WTC11 (cell line): Measurements from ENCODE around the gene MOB3A. TPM values are rescaled to one million over a fixed set of nuclear protein-coding genes. Genes with fewer than 3 reads are reported as not detected.

Source experiments
- ATAC-seq: fragments of 200-7000 bp; cut with Tn5 transposase; 2 replicates; pipeline ENCODE4 v1.10.0; 2021; ENCODE audit warnings: mild to moderate bottlenecking, moderate library complexity
- CTCF ChIA-PET: fragments of 300-600 bp; sonication (Branson Sonifier 250); formaldehyde crosslinking; loops from one replicate; lab custom pipeline; 2021; ENCODE audit warnings: antibody characterized with exemption; lab: Charles Lee
- POLR2A ChIA-PET: fragments of 350-600 bp; sonication (Branson Sonifier 250); formaldehyde crosslinking; loops from one replicate; lab custom pipeline; 2021; ENCODE audit warnings: antibody characterized with exemption; lab: Charles Lee
- DNase-seq: peaks from one replicate; pipeline ENCODE4 v3.0.0; 2021; ENCODE audit warnings: low spot score
- H3K27ac Mint-ChIP-seq: 2 replicates; pipeline ENCODE4 v1.8.0; 2021; ENCODE audit warnings: mixed read lengths
- H3K27me3 Mint-ChIP-seq: 2 replicates; pipeline ENCODE4 v1.8.0; 2021; ENCODE audit warnings: low read depth, mild to moderate bottlenecking, moderate library complexity, mixed read lengths
- H3K36me3 Mint-ChIP-seq: 2 replicates; pipeline ENCODE4 v1.8.0; 2021; ENCODE audit warnings: mixed read lengths
- H3K4me1 Mint-ChIP-seq: 2 replicates; pipeline ENCODE4 v1.8.0; 2022; ENCODE audit warnings: mixed read lengths
- H3K4me3 Mint-ChIP-seq: 2 replicates; pipeline ENCODE4 v1.8.0; 2021; ENCODE audit warnings: mild to moderate bottlenecking, moderate library complexity, mixed read lengths
- H3K9me3 Mint-ChIP-seq: 2 replicates; pipeline ENCODE4 v1.8.0; 2021; ENCODE audit warnings: mixed read lengths
- CBFB ChIP-seq: sonication (generic); formaldehyde crosslinking; IDR thresholded peaks from 2 replicates; pipeline ENCODE4 v1.8.1; 2022; ENCODE audit warnings: mild to moderate bottlenecking, low read depth, missing genetic modification reagents
- CREM ChIP-seq: sonication (generic); formaldehyde crosslinking; IDR thresholded peaks from 2 replicates; pipeline ENCODE4 v1.8.1; 2022; ENCODE audit warnings: mild to moderate bottlenecking, missing genetic modification reagents, moderate library complexity
- ELF4 ChIP-seq: sonication (generic); formaldehyde crosslinking; IDR thresholded peaks from 2 replicates; pipeline ENCODE4 v1.8.1; 2022; ENCODE audit warnings: low read depth, mild to moderate bottlenecking, moderate library complexity, missing genetic modification reagents
- FOXJ3 ChIP-seq: sonication (generic); formaldehyde crosslinking; IDR thresholded peaks from 2 replicates; pipeline ENCODE4 v1.9.0; 2021; ENCODE audit warnings: missing genetic modification reagents, mild to moderate bottlenecking, borderline replicate concordance
- GRHL2 ChIP-seq: fragments of 250-450 bp; sonication (Bioruptor Pico); IDR thresholded peaks from 2 replicates; pipeline ENCODE4 v1.8.0; 2022; ENCODE audit warnings: mild to moderate bottlenecking, moderate library complexity; ENCODE audit not compliant: insufficient replicate concordance, severe bottlenecking
- GTF2I ChIP-seq: fragments of 250-450 bp; sonication (Bioruptor Pico); conservative IDR thresholded peaks from 2 replicates; pipeline ENCODE4 v1.4.0; 2021; ENCODE audit warnings: mild to moderate bottlenecking
- NFE2L1 ChIP-seq: sonication (generic); formaldehyde crosslinking; IDR thresholded peaks from 2 replicates; pipeline ENCODE4 v1.8.1; 2023; ENCODE audit warnings: missing genetic modification reagents
- NR2C2 ChIP-seq: sonication (generic); formaldehyde crosslinking; IDR thresholded peaks from 2 replicates; pipeline ENCODE4 v1.8.0; 2022; ENCODE audit warnings: mild to moderate bottlenecking, missing genetic modification reagents
- PRRX2 ChIP-seq: fragments of 250-450 bp; sonication (Bioruptor Pico); IDR thresholded peaks from 2 replicates; pipeline ENCODE4 v1.8.0; 2021; ENCODE audit warnings: mild to moderate bottlenecking
- SMAD4 ChIP-seq: sonication (generic); formaldehyde crosslinking; IDR thresholded peaks from 2 replicates; pipeline ENCODE4 v1.8.0; 2022; ENCODE audit warnings: mild to moderate bottlenecking, missing genetic modification reagents
- SOX15 ChIP-seq: fragments of 250-450 bp; sonication (Bioruptor Pico); IDR thresholded peaks from 2 replicates; pipeline ENCODE4 v1.9.0; 2021; ENCODE audit warnings: mild to moderate bottlenecking
- ZNF317 ChIP-seq: sonication (generic); formaldehyde crosslinking; IDR thresholded peaks from 2 replicates; pipeline ENCODE4 v1.8.1; 2023; ENCODE audit warnings: low read depth, mild to moderate bottlenecking, moderate library complexity, missing genetic modification reagents, borderline replicate concordance
- ZNF396 ChIP-seq: fragments of 250-450 bp; sonication (Bioruptor Pico); IDR thresholded peaks from 2 replicates; pipeline ENCODE4 v1.8.0; 2021; ENCODE audit warnings: mild to moderate bottlenecking, moderate library complexity, borderline replicate concordance
- total RNA-seq: library from RNA; stranded (reverse); gene quantifications from 3 replicates; pipeline ENCODE4 v1.2.3, GENCODE V29; 2021
- TF ChIP-seq, protein P1 (sequence below): sonication (generic); formaldehyde crosslinking; IDR thresholded peaks from 2 replicates; pipeline ENCODE4 v1.8.1; 2022; ENCODE audit warnings: low read depth, mild to moderate bottlenecking, moderate library complexity, missing genetic modification reagents, borderline replicate concordance
- TF ChIP-seq, protein P2 (sequence below): sonication (generic); formaldehyde crosslinking; IDR thresholded peaks from 2 replicates; pipeline ENCODE4 v1.8.1; 2022; ENCODE audit warnings: mild to moderate bottlenecking, missing genetic modification reagents, moderate library complexity, borderline replicate concordance
- TF ChIP-seq, protein P3 (sequence below): sonication (generic); formaldehyde crosslinking; IDR thresholded peaks from 2 replicates; pipeline ENCODE4 v1.8.0; 2022; ENCODE audit warnings: missing genetic modification reagents
- TF ChIP-seq, protein P4 (sequence below): sonication (generic); formaldehyde crosslinking; IDR thresholded peaks from 2 replicates; pipeline ENCODE4 v1.8.1; 2022; ENCODE audit warnings: low read depth, missing genetic modification reagents, borderline replicate concordance
- TF ChIP-seq, protein P5 (sequence below): sonication (generic); formaldehyde crosslinking; IDR thresholded peaks from 2 replicates; pipeline ENCODE4 v1.8.1; 2022; ENCODE audit warnings: mild to moderate bottlenecking, moderate library complexity, missing genetic modification reagents

MOB3A gene
- total RNA-seq, 1 experiment from 2014 or later, result 8.1 TPM

DNA sequence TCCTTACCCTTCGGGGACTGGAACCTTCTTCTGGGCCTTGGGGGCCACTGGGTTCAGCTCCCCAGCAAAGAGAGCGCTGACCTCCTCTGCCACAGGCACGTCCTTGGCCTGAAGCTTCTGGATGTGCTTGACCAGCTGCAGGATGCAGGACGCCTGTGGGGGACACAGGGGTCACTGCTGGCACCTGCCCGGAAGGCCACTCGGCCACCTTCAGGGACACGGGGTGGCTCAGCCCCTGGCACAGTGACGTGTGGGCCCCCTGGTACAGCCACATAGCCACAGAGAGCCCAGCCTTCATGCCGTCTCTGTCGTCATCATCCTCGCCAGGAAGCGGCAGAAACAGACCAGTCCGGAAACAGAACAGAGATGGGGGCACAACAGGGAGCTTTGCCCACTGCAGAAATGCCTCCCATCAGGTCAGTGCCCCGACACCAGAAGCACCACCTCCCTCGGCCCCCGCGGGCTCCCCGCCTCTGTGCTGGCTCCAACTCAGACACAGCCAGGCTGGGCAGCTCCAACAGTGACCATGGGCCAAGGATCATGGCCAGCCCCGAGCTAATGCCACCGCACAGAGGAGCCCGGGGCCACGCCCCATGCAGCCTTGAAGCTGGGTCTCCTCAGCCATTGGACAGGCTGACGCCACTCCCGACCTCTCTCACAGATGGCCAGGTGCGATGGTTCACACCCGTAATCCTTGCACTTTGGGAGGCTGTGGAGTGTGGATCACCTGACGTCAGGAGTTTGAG lies 21.3 kb upstream of the MOB3A start:
- H3K4me1 Mint-ChIP-seq, result no peaks in the 10 kb centered on the region
- no peaks in the 10 kb centered on the region for H3K9me3 Mint-ChIP-seq
- no peak overlapping the region for H3K4me3 Mint-ChIP-seq
- TF ChIP-seq ZNF396 (CRISPR knock-in tag), result no peak
- H3K27ac Mint-ChIP-seq, result no peak overlapping the region
- no peak for DNase-seq
- ChIA-PET POLR2A (no interaction called here), CTCF (no interaction called here)
- H3K27me3 Mint-ChIP-seq, result no peaks in the 10 kb centered on the region
- H3K36me3 Mint-ChIP-seq, result peaks cover 60% of the 10 kb centered on the region
- no peak for ATAC-seq

DNA sequence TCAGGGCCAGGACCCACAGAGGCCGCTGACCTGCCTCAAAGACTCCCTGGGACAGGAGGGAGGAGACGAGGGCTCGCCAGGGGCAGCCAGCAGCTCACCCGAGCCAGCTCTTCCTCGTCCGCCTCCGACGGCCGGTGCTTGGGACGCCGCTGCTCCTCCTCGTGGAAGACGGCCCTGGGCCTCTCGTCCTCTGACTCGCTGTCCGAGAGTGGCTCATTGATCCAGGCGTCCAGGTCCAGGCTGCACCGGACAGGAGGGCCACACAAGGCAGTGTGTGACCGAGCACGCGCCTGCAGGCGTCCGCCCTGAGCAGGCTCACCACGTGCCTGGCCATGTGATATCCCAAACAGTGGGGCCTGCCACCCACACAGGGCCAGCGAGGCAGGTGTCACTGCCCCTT lies 20.4 kb upstream of the MOB3A start:
- H3K4me3 Mint-ChIP-seq, result no peak overlapping the region
- POLR2A ChIA-PET, result no interaction called here
- H3K9me3 Mint-ChIP-seq, result no peaks in the 10 kb centered on the region
- TF ChIP-seq, protein P1, sequence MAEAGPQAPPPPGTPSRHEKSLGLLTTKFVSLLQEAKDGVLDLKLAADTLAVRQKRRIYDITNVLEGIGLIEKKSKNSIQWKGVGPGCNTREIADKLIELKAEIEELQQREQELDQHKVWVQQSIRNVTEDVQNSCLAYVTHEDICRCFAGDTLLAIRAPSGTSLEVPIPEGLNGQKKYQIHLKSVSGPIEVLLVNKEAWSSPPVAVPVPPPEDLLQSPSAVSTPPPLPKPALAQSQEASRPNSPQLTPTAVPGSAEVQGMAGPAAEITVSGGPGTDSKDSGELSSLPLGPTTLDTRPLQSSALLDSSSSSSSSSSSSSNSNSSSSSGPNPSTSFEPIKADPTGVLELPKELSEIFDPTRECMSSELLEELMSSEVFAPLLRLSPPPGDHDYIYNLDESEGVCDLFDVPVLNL (CRISPR knock-in tag), result no peak
- no peak for TF ChIP-seq GRHL2 (CRISPR knock-in tag)
- TF ChIP-seq, protein P2, sequence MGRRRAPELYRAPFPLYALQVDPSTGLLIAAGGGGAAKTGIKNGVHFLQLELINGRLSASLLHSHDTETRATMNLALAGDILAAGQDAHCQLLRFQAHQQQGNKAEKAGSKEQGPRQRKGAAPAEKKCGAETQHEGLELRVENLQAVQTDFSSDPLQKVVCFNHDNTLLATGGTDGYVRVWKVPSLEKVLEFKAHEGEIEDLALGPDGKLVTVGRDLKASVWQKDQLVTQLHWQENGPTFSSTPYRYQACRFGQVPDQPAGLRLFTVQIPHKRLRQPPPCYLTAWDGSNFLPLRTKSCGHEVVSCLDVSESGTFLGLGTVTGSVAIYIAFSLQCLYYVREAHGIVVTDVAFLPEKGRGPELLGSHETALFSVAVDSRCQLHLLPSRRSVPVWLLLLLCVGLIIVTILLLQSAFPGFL (CRISPR knock-in tag), result no peak
- no peak for TF ChIP-seq CBFB (CRISPR knock-in tag)
- TF ChIP-seq SOX15 (CRISPR knock-in tag), result no peak
- TF ChIP-seq NR2C2, result no peak
- DNase-seq (no peak), ATAC-seq (no peak)
- H3K4me1 Mint-ChIP-seq, result no peaks in the 10 kb centered on the region
- CTCF ChIA-PET, result interaction anchor here (0.9 kb wide), 1 partner anchor 83 kb away, joined by 5 read pairs; no protein-coding TSS in a partner anchor
- peaks cover 61% of the 10 kb centered on the region for H3K36me3 Mint-ChIP-seq
- H3K27ac Mint-ChIP-seq, result no peak overlapping the region
- H3K27me3 Mint-ChIP-seq, result no peaks in the 10 kb centered on the region

DNA sequence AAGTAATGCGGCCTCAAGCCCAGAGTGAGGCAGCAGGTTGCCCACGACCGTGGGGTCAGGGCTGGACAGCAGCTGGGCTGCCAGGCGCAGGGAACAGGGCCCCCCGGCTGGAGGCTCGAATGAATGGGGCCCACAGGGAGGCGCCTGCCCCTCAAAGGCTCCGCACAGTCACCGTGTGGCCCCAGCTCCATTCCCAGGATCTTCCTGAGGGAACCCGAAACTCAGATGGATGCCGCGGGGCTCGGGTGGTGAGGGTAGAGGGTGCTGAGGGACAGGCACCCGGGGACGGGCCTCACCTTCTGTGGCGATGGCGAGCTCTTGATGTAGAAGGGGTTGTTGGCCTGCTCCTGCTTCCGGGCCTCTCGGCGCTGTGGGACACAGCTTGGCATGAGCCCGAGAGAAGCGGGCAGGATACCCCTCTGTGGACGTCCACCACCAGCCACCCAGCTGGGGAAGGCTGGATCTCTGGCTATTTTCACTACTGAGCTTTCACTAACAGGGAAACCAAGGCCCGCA lies 19.8 kb upstream of the MOB3A start:
- no peaks in the 10 kb centered on the region for H3K27me3 Mint-ChIP-seq
- H3K9me3 Mint-ChIP-seq, result no peaks in the 10 kb centered on the region
- no peaks in the 10 kb centered on the region for H3K4me1 Mint-ChIP-seq
- no peak for TF ChIP-seq CREM
- ChIA-PET POLR2A (no interaction called here), CTCF (interaction anchor here (0.9 kb wide), 1 partner anchor 83 kb away, joined by 5 read pairs; no protein-coding TSS in a partner anchor)
- H3K27ac Mint-ChIP-seq, result no peak overlapping the region
- DNase-seq, result no peak
- peaks cover 56% of the 10 kb centered on the region for H3K36me3 Mint-ChIP-seq
- no peak for ATAC-seq
- H3K4me3 Mint-ChIP-seq, result no peak overlapping the region

DNA sequence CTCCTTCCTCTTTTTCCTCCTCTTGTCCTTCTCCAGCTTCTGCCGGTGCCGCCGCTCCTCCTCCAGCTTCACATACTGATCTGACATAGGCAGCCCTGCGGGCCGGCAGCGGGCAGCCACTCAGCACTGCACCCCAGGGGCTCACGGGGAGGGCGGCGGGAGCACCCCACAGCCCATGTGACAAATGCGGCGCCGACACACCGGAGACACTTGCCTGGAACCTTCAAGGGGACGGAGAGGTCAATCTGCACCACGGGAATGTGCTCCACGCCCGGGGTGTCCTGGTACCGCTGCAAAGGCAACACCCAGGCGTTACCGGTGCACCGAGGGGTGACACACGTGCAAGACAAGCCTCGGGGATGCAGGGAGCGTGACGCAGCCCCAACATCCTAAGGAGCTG lies 19.2 kb upstream of the MOB3A start:
- no peak overlapping the region for H3K27ac Mint-ChIP-seq
- DNase-seq (no peak), ATAC-seq (no peak)
- ChIA-PET POLR2A (no interaction called here), CTCF (interaction anchor here (0.6 to 0.9 kb wide), 2 partner anchors 8 to 84 kb away, joined by 3 to 5 read pairs; no protein-coding TSS in a partner anchor)
- H3K4me3 Mint-ChIP-seq, result no peak overlapping the region
- H3K36me3 Mint-ChIP-seq, result peaks cover 50% of the 10 kb centered on the region
- TF ChIP-seq PRRX2 (CRISPR knock-in tag) (no peak), SOX15 (CRISPR knock-in tag) (no peak), NFE2L1 (no peak), GRHL2 (CRISPR knock-in tag) (no peak), SMAD4 (no peak), GTF2I (CRISPR knock-in tag) (no peak), ELF4 (CRISPR knock-in tag) (no peak), FOXJ3 (CRISPR knock-in tag) (no peak), ZNF317 (CRISPR knock-in tag) (no peak)
- TF ChIP-seq, protein P3, sequence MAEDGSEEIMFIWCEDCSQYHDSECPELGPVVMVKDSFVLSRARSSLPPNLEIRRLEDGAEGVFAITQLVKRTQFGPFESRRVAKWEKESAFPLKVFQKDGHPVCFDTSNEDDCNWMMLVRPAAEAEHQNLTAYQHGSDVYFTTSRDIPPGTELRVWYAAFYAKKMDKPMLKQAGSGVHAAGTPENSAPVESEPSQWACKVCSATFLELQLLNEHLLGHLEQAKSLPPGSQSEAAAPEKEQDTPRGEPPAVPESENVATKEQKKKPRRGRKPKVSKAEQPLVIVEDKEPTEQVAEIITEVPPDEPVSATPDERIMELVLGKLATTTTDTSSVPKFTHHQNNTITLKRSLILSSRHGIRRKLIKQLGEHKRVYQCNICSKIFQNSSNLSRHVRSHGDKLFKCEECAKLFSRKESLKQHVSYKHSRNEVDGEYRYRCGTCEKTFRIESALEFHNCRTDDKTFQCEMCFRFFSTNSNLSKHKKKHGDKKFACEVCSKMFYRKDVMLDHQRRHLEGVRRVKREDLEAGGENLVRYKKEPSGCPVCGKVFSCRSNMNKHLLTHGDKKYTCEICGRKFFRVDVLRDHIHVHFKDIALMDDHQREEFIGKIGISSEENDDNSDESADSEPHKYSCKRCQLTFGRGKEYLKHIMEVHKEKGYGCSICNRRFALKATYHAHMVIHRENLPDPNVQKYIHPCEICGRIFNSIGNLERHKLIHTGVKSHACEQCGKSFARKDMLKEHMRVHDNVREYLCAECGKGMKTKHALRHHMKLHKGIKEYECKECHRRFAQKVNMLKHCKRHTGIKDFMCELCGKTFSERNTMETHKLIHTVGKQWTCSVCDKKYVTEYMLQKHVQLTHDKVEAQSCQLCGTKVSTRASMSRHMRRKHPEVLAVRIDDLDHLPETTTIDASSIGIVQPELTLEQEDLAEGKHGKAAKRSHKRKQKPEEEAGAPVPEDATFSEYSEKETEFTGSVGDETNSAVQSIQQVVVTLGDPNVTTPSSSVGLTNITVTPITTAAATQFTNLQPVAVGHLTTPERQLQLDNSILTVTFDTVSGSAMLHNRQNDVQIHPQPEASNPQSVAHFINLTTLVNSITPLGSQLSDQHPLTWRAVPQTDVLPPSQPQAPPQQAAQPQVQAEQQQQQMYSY (CRISPR knock-in tag), result no peak
- TF ChIP-seq, protein P4, sequence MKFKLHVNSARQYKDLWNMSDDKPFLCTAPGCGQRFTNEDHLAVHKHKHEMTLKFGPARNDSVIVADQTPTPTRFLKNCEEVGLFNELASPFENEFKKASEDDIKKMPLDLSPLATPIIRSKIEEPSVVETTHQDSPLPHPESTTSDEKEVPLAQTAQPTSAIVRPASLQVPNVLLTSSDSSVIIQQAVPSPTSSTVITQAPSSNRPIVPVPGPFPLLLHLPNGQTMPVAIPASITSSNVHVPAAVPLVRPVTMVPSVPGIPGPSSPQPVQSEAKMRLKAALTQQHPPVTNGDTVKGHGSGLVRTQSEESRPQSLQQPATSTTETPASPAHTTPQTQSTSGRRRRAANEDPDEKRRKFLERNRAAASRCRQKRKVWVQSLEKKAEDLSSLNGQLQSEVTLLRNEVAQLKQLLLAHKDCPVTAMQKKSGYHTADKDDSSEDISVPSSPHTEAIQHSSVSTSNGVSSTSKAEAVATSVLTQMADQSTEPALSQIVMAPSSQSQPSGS, result no peak
- TF ChIP-seq, protein P5, sequence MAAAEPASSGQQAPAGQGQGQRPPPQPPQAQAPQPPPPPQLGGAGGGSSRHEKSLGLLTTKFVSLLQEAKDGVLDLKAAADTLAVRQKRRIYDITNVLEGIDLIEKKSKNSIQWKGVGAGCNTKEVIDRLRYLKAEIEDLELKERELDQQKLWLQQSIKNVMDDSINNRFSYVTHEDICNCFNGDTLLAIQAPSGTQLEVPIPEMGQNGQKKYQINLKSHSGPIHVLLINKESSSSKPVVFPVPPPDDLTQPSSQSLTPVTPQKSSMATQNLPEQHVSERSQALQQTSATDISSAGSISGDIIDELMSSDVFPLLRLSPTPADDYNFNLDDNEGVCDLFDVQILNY (CRISPR knock-in tag), result no peak
- H3K9me3 Mint-ChIP-seq, result no peaks in the 10 kb centered on the region
- H3K4me1 Mint-ChIP-seq, result no peaks in the 10 kb centered on the region
- H3K27me3 Mint-ChIP-seq, result no peaks in the 10 kb centered on the region
